SK-N-SH (cell line): ENCODE data around the gene MMP23B.

Experiments
- EZH2phosphoT487 ChIP-seq: fragments of 200-600 bp; sonication (generic); IDR thresholded peaks from 2 replicates; pipeline ENCODE4 v1.6.1; 2017; ENCODE audit warnings: low read depth, mixed run types, mild to moderate bottlenecking, antibody characterized with exemption, moderate library complexity, borderline replicate concordance
- NFIC ChIP-seq: IDR thresholded peaks from 2 replicates; pipeline ENCODE4 v1.4.0; 2012; ENCODE audit warnings: borderline replicate concordance
- YY1 ChIP-seq: IDR thresholded peaks from 2 replicates; pipeline ENCODE4 v1.4.0; 2012; ENCODE audit warnings: low read depth, mild to moderate bottlenecking
- ZBTB33 ChIP-seq: IDR thresholded peaks from 2 replicates; pipeline ENCODE4 v1.4.0; 2012; ENCODE audit warnings: low read depth, borderline replicate concordance

GRCh38 chr1:1671365-1672119 lies 39.6 kb downstream of the MMP23B start:
- TF ChIP-seq NFIC (no peak), ZBTB33 (no peak), YY1 (no peak), EZH2phosphoT487 (no peak)
